WTC11 (cell line): ENCODE results near the gene KIF11. TPM values are rescaled to one million over a fixed set of nuclear protein-coding genes. Genes with fewer than 3 reads are reported as not detected.

Source experiments
- ATAC-seq: fragments of 200-7000 bp; cut with Tn5 transposase; 2 replicates; pipeline ENCODE4 v1.10.0; 2021; ENCODE audit warnings: mild to moderate bottlenecking, moderate library complexity
- CTCF ChIA-PET: fragments of 300-600 bp; sonication (Branson Sonifier 250); formaldehyde crosslinking; loops from one replicate; lab custom pipeline; 2021; ENCODE audit warnings: antibody characterized with exemption; lab: Charles Lee
- POLR2A ChIA-PET: fragments of 350-600 bp; sonication (Branson Sonifier 250); formaldehyde crosslinking; loops from one replicate; lab custom pipeline; 2021; ENCODE audit warnings: antibody characterized with exemption; lab: Charles Lee
- DNase-seq: peaks from one replicate; pipeline ENCODE4 v3.0.0; 2021; ENCODE audit warnings: low spot score
- H3K27ac Mint-ChIP-seq: 2 replicates; pipeline ENCODE4 v1.8.0; 2021; ENCODE audit warnings: mixed read lengths
- H3K27me3 Mint-ChIP-seq: 2 replicates; pipeline ENCODE4 v1.8.0; 2021; ENCODE audit warnings: low read depth, mild to moderate bottlenecking, moderate library complexity, mixed read lengths
- H3K36me3 Mint-ChIP-seq: 2 replicates; pipeline ENCODE4 v1.8.0; 2021; ENCODE audit warnings: mixed read lengths
- H3K4me1 Mint-ChIP-seq: 2 replicates; pipeline ENCODE4 v1.8.0; 2022; ENCODE audit warnings: mixed read lengths
- H3K4me3 Mint-ChIP-seq: 2 replicates; pipeline ENCODE4 v1.8.0; 2021; ENCODE audit warnings: mild to moderate bottlenecking, moderate library complexity, mixed read lengths
- H3K9me3 Mint-ChIP-seq: 2 replicates; pipeline ENCODE4 v1.8.0; 2021; ENCODE audit warnings: mixed read lengths
- ESRRA ChIP-seq: sonication (generic); formaldehyde crosslinking; IDR thresholded peaks from 2 replicates; pipeline ENCODE4 v1.8.1; 2022; ENCODE audit warnings: mild to moderate bottlenecking, missing genetic modification reagents, borderline replicate concordance
- ETV6 ChIP-seq: sonication (generic); formaldehyde crosslinking; IDR thresholded peaks from 2 replicates; pipeline ENCODE4 v1.8.1; 2022; ENCODE audit warnings: mild to moderate bottlenecking, missing genetic modification reagents
- FOXP1 ChIP-seq: sonication (generic); formaldehyde crosslinking; IDR thresholded peaks from 2 replicates; pipeline ENCODE4 v1.8.0; 2022; ENCODE audit warnings: missing genetic modification reagents, mild to moderate bottlenecking, moderate library complexity, borderline replicate concordance
- JUN ChIP-seq: sonication (generic); formaldehyde crosslinking; IDR thresholded peaks from 2 replicates; pipeline ENCODE4 v1.8.0; 2023; ENCODE audit warnings: mild to moderate bottlenecking, missing genetic modification reagents
- MYBL2 ChIP-seq: sonication (generic); formaldehyde crosslinking; IDR thresholded peaks from 2 replicates; pipeline ENCODE4 v1.8.1; 2023; ENCODE audit warnings: mild to moderate bottlenecking, moderate library complexity, missing genetic modification reagents
- NFE2L1 ChIP-seq: sonication (generic); formaldehyde crosslinking; IDR thresholded peaks from 2 replicates; pipeline ENCODE4 v1.8.1; 2023; ENCODE audit warnings: missing genetic modification reagents
- OVOL2 ChIP-seq: fragments of 250-450 bp; sonication (Bioruptor Pico); IDR thresholded peaks from 2 replicates; pipeline ENCODE4 v1.9.0; 2021; ENCODE audit warnings: mild to moderate bottlenecking, borderline replicate concordance
- RORB ChIP-seq: fragments of 250-450 bp; sonication (Bioruptor Pico); IDR thresholded peaks from 2 replicates; pipeline ENCODE4 v1.9.0; 2021; ENCODE audit warnings: mild to moderate bottlenecking
- SOX15 ChIP-seq: fragments of 250-450 bp; sonication (Bioruptor Pico); IDR thresholded peaks from 2 replicates; pipeline ENCODE4 v1.9.0; 2021; ENCODE audit warnings: mild to moderate bottlenecking
- ZNF317 ChIP-seq: sonication (generic); formaldehyde crosslinking; IDR thresholded peaks from 2 replicates; pipeline ENCODE4 v1.8.1; 2023; ENCODE audit warnings: low read depth, mild to moderate bottlenecking, moderate library complexity, missing genetic modification reagents, borderline replicate concordance
- ZNF396 ChIP-seq: fragments of 250-450 bp; sonication (Bioruptor Pico); IDR thresholded peaks from 2 replicates; pipeline ENCODE4 v1.8.0; 2021; ENCODE audit warnings: mild to moderate bottlenecking, moderate library complexity, borderline replicate concordance
- total RNA-seq: library from RNA; stranded (reverse); gene quantifications from 3 replicates; pipeline ENCODE4 v1.2.3, GENCODE V29; 2021
- TF ChIP-seq, protein P1 (sequence below): sonication (generic); formaldehyde crosslinking; IDR thresholded peaks from 2 replicates; pipeline ENCODE4 v1.8.0; 2022; ENCODE audit warnings: mild to moderate bottlenecking, missing genetic modification reagents
- TF ChIP-seq, protein P2 (sequence below): sonication (generic); formaldehyde crosslinking; IDR thresholded peaks from 2 replicates; pipeline ENCODE4 v1.8.1; 2022; ENCODE audit warnings: missing genetic modification reagents, borderline replicate concordance
- TF ChIP-seq, protein P3 (sequence below): sonication (generic); formaldehyde crosslinking; IDR thresholded peaks from 2 replicates; pipeline ENCODE4 v1.8.0; 2023; ENCODE audit warnings: missing genetic modification reagents
- TF ChIP-seq, protein P4 (sequence below): sonication (generic); formaldehyde crosslinking; IDR thresholded peaks from 2 replicates; pipeline ENCODE4 v1.8.1; 2023; ENCODE audit warnings: mild to moderate bottlenecking, missing genetic modification reagents
- TF ChIP-seq, protein P5 (sequence below): sonication (generic); formaldehyde crosslinking; IDR thresholded peaks from 2 replicates; pipeline ENCODE4 v1.8.1; 2023; ENCODE audit warnings: mild to moderate bottlenecking, moderate library complexity, missing genetic modification reagents
- TF ChIP-seq, protein P6 (sequence below): sonication (generic); formaldehyde crosslinking; IDR thresholded peaks from 2 replicates; pipeline ENCODE4 v1.8.1; 2023; ENCODE audit warnings: mild to moderate bottlenecking, missing genetic modification reagents, moderate library complexity
- TF ChIP-seq, protein P7 (sequence below): fragments of 250-450 bp; sonication (Bioruptor Pico); IDR thresholded peaks from 2 replicates; pipeline ENCODE4 v1.9.0; 2021; ENCODE audit warnings: mild to moderate bottlenecking

The KIF11 gene
- total RNA-seq, 1 experiment from 2014 or later: 55.7 TPM

DNA sequence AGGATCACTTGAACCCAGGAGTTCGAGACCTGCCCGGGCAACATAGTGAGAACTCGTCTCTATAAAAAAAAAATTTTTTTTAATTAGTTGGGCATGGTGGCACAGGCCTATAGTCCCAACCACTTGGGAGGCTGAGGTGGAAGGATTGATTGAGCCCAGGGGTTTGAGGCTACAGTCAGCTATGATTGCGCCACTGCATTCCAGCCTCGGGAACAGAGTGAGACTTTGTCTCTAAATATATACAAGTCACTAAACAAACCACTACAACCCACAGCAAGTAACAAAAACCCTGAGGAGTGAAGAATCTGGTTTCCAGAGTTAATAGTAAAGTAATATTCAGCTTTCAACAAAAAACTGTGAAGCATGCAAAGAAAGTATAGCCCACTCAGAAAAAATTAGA is 64.1 kb downstream of the KIF11 start (continued):
- TF ChIP-seq ZNF317 (CRISPR knock-in tag): no peak
- TF ChIP-seq ESRRA (CRISPR knock-in tag): no peak
- TF ChIP-seq, all 79 proteins: peak for 0

DNA sequence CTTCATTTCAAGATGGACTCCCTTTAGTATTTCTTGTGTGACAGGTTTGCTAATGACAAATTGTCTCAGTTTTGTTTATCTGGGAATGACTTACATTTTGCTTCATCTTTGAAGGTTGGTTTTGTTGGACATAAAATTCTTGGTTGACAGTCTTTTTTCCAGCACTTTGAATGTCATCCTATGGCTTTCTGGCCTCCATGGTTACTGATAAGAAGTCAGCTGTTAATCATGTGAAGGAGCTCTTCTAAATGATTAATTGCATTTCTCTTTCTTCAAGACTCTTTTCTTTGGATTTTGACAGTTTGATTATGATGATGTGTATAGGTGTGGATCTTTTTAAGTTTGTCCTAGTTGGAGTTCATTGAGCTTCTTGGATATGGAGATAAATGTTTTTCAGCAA is 69.9 kb downstream of the KIF11 start:
- ChIA-PET CTCF (no interaction called here), POLR2A (no interaction called here)
- DNase-seq (no peak), ATAC-seq (no peak)
- no peak overlapping the region for H3K4me3 Mint-ChIP-seq
- H3K27ac Mint-ChIP-seq: no peak overlapping the region
- no peaks in the 10 kb centered on the region for H3K27me3 Mint-ChIP-seq
- TF ChIP-seq, protein P1, sequence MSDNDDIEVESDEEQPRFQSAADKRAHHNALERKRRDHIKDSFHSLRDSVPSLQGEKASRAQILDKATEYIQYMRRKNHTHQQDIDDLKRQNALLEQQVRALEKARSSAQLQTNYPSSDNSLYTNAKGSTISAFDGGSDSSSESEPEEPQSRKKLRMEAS (CRISPR knock-in tag): no peak
- peak; percentile 75; the same call in 1 of the 2 replicates for TF ChIP-seq ZNF317 (CRISPR knock-in tag)
- H3K36me3 Mint-ChIP-seq: peaks cover 10% of the 10 kb centered on the region
- no peaks in the 10 kb centered on the region for H3K4me1 Mint-ChIP-seq
- H3K9me3 Mint-ChIP-seq: peaks cover 29% of the 10 kb centered on the region

DNA sequence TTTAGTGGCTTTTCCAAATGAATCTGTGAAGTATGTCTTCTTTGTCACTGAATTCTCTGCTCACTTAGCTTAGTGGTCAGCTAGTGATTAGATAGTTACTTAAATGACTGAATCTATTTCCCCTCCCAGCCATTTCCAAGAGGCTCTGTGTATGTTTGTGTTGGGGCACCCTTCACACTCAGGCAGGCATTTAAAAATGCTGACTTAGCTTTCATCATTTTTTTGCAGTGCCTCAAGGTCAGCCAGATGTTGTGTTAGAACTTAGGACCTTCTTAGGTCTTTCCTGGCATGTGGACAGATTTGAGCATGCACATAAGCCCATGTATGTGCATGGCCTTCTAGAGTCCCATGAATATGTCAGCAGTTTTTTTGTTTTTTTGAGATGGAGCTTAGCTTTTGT is 71.4 kb downstream of the KIF11 start:
- no peaks in the 10 kb centered on the region for H3K4me1 Mint-ChIP-seq
- H3K4me3 Mint-ChIP-seq: no peak overlapping the region
- H3K9me3 Mint-ChIP-seq: peaks cover 29% of the 10 kb centered on the region
- no peaks in the 10 kb centered on the region for H3K27me3 Mint-ChIP-seq
- ATAC-seq (no peak), DNase-seq (no peak)
- peaks cover 10% of the 10 kb centered on the region for H3K36me3 Mint-ChIP-seq
- TF ChIP-seq RORB (CRISPR knock-in tag) (no peak), NFE2L1 (CRISPR knock-in tag) (no peak), OVOL2 (CRISPR knock-in tag) (no peak), ETV6 (CRISPR knock-in tag) (no peak)
- TF ChIP-seq, protein P2, sequence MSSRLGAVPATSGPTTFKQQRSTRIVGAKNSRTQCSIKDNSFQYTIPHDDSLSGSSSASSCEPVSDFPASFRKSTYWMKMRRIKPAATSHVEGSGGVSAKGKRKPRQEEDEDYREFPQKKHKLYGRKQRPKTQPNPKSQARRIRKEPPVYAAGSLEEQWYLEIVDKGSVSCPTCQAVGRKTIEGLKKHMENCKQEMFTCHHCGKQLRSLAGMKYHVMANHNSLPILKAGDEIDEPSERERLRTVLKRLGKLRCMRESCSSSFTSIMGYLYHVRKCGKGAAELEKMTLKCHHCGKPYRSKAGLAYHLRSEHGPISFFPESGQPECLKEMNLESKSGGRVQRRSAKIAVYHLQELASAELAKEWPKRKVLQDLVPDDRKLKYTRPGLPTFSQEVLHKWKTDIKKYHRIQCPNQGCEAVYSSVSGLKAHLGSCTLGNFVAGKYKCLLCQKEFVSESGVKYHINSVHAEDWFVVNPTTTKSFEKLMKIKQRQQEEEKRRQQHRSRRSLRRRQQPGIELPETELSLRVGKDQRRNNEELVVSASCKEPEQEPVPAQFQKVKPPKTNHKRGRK (CRISPR knock-in tag): no peak
- TF ChIP-seq, protein P3, sequence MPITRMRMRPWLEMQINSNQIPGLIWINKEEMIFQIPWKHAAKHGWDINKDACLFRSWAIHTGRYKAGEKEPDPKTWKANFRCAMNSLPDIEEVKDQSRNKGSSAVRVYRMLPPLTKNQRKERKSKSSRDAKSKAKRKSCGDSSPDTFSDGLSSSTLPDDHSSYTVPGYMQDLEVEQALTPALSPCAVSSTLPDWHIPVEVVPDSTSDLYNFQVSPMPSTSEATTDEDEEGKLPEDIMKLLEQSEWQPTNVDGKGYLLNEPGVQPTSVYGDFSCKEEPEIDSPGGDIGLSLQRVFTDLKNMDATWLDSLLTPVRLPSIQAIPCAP: no peak
- POLR2A ChIA-PET: no interaction called here
- no peak overlapping the region for H3K27ac Mint-ChIP-seq
- CTCF ChIA-PET: no interaction called here

DNA sequence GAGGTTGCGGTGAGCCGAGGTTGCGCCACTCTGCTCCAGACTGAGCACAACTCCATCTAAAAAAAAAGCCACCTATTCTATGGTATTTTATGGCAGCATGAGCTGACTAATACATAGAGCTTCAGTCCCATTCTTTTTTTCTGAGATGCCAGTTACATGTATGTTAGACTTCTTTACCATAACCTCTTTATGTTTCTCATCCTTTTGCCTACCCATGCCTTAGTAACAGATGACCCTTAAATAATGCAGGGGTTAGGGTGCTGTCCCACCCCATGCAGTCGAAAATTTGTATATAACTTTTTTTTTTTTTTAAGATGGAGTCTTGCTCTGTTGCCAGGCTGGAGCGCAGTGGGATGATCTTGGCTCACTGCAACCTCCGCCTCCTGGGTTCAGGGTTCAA is 74.1 kb downstream of the KIF11 start:
- H3K4me3 Mint-ChIP-seq: no peak overlapping the region
- CTCF ChIA-PET: no interaction called here
- peaks cover 18% of the 10 kb centered on the region for H3K9me3 Mint-ChIP-seq
- no peak for ATAC-seq
- no peak overlapping the region for H3K27ac Mint-ChIP-seq
- H3K27me3 Mint-ChIP-seq: no peaks in the 10 kb centered on the region
- TF ChIP-seq, protein P4, sequence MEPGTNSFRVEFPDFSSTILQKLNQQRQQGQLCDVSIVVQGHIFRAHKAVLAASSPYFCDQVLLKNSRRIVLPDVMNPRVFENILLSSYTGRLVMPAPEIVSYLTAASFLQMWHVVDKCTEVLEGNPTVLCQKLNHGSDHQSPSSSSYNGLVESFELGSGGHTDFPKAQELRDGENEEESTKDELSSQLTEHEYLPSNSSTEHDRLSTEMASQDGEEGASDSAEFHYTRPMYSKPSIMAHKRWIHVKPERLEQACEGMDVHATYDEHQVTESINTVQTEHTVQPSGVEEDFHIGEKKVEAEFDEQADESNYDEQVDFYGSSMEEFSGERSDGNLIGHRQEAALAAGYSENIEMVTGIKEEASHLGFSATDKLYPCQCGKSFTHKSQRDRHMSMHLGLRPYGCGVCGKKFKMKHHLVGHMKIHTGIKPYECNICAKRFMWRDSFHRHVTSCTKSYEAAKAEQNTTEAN (CRISPR knock-in tag): no peak
- no peak for TF ChIP-seq RORB (CRISPR knock-in tag)
- TF ChIP-seq MYBL2: no peak
- TF ChIP-seq FOXP1 (CRISPR knock-in tag): no peak
- TF ChIP-seq, protein P5, sequence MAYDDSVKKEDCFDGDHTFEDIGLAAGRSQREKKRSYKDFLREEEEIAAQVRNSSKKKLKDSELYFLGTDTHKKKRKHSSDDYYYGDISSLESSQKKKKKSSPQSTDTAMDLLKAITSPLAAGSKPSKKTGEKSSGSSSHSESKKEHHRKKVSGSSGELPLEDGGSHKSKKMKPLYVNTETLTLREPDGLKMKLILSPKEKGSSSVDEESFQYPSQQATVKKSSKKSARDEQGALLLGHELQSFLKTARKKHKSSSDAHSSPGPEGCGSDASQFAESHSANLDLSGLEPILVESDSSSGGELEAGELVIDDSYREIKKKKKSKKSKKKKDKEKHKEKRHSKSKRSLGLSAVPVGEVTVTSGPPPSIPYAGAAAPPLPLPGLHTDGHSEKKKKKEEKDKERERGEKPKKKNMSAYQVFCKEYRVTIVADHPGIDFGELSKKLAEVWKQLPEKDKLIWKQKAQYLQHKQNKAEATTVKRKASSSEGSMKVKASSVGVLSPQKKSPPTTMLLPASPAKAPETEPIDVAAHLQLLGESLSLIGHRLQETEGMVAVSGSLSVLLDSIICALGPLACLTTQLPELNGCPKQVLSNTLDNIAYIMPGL (CRISPR knock-in tag): no peak
- no peak for TF ChIP-seq JUN (CRISPR knock-in tag)
- TF ChIP-seq, protein P3: no peak
- TF ChIP-seq, protein P6, sequence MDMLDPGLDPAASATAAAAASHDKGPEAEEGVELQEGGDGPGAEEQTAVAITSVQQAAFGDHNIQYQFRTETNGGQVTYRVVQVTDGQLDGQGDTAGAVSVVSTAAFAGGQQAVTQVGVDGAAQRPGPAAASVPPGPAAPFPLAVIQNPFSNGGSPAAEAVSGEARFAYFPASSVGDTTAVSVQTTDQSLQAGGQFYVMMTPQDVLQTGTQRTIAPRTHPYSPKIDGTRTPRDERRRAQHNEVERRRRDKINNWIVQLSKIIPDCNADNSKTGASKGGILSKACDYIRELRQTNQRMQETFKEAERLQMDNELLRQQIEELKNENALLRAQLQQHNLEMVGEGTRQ: no peak
- TF ChIP-seq SOX15: no peak
- TF ChIP-seq ZNF396: no peak
- TF ChIP-seq, protein P7, sequence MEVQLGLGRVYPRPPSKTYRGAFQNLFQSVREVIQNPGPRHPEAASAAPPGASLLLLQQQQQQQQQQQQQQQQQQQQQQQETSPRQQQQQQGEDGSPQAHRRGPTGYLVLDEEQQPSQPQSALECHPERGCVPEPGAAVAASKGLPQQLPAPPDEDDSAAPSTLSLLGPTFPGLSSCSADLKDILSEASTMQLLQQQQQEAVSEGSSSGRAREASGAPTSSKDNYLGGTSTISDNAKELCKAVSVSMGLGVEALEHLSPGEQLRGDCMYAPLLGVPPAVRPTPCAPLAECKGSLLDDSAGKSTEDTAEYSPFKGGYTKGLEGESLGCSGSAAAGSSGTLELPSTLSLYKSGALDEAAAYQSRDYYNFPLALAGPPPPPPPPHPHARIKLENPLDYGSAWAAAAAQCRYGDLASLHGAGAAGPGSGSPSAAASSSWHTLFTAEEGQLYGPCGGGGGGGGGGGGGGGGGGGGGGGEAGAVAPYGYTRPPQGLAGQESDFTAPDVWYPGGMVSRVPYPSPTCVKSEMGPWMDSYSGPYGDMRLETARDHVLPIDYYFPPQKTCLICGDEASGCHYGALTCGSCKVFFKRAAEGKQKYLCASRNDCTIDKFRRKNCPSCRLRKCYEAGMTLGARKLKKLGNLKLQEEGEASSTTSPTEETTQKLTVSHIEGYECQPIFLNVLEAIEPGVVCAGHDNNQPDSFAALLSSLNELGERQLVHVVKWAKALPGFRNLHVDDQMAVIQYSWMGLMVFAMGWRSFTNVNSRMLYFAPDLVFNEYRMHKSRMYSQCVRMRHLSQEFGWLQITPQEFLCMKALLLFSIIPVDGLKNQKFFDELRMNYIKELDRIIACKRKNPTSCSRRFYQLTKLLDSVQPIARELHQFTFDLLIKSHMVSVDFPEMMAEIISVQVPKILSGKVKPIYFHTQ: no peak
- no peak for TF ChIP-seq ESRRA (CRISPR knock-in tag)
- TF ChIP-seq, all 79 proteins: peak for 0
- H3K4me1 Mint-ChIP-seq: no peaks in the 10 kb centered on the region
- POLR2A ChIA-PET: no interaction called here
- DNase-seq: no peak
- H3K36me3 Mint-ChIP-seq: peaks cover 10% of the 10 kb centered on the region
